Renal cortical epithelial cell (primary cell): ENCODE measurements around the gene UNCX. TPM values are rescaled to one million over a fixed set of nuclear protein-coding genes. Genes with fewer than 3 reads are reported as not detected.

ENCODE experiments used
- DNase-seq: peaks from one replicate; pipeline ENCODE4 v3.0.0-alpha.2; 2011; ENCODE audit warnings: low read depth
- total RNA-seq: library from RNA; depleted of rRNA; stranded (reverse); fragments of >200 nt; gene quantifications from 2 replicates; pipeline ENCODE4 v1.2.3, GENCODE V29; 2014

Gene UNCX
- total RNA-seq, 1 donor from 2014 or later: not detected

GRCh38 chr7:1243964-1244416 is 11.3 kb downstream of the UNCX start:
- no peak for DNase-seq

GRCh38 chr7:1244700-1245523 is 12.2 kb downstream of the UNCX start:
- no peak for DNase-seq

GRCh38 chr7:1245524-1246050 is 12.9 kb downstream of the UNCX start:
- no peak for DNase-seq

- no peak for DNase-seq
Observed at GRCh38 chr7:1246160-1246870, 13.6 kb downstream of the UNCX start.

GRCh38 chr7:1246871-1247526 is 14.3 kb downstream of the UNCX start:
- no peak for DNase-seq

- DNase-seq: no peak
Observed at GRCh38 chr7:1247527-1248041, 14.9 kb downstream of the UNCX start.

- no peak for DNase-seq
Observed at GRCh38 chr7:1248143-1248915, 15.7 kb downstream of the UNCX start.

GRCh38 chr7:1248916-1249581 is 16.4 kb downstream of the UNCX start:
- no peak for DNase-seq

GRCh38 chr7:1249731-1250130 is 17.1 kb downstream of the UNCX start:
- no peak for DNase-seq

- no peak for DNase-seq
Observed at GRCh38 chr7:1250901-1251300, 18.2 kb downstream of the UNCX start.

- no peak for DNase-seq
Observed at GRCh38 chr7:1251796-1252539, 19.3 kb downstream of the UNCX start.

- DNase-seq: no peak
Observed at GRCh38 chr7:1252540-1253090, 19.9 kb downstream of the UNCX start.

- DNase-seq: no peak
Observed at GRCh38 chr7:1253681-1254181, 21.1 kb downstream of the UNCX start.

- no peak for DNase-seq
Observed at GRCh38 chr7:1254281-1255079, 21.8 kb downstream of the UNCX start.

- DNase-seq: no peak
Observed at GRCh38 chr7:1255080-1255816, 22.6 kb downstream of the UNCX start.

- no peak for DNase-seq
Observed at GRCh38 chr7:1255817-1256340, 23.2 kb downstream of the UNCX start.

- no peak for DNase-seq
Observed at GRCh38 chr7:1256621-1257020, 23.9 kb downstream of the UNCX start.

GRCh38 chr7:1257221-1257620 is 24.5 kb downstream of the UNCX start:
- DNase-seq: no peak
